HG03066 (cell line): ENCODE results near the gene RABL6.
"Not testable (repeated sequence)": the region's sequence is repeated elsewhere in the genome, so short reads cannot be mapped to it uniquely, and the experiment has no call there.

ENCODE experiments used
- ATAC-seq: cut with Tn5 transposase; IDR thresholded peaks from one replicate; pipeline ENCODE4 v1.9.1; 2021; ENCODE audit warnings: low read depth; ENCODE audit not compliant: unreplicated experiment

The RABL6 gene

DNA sequence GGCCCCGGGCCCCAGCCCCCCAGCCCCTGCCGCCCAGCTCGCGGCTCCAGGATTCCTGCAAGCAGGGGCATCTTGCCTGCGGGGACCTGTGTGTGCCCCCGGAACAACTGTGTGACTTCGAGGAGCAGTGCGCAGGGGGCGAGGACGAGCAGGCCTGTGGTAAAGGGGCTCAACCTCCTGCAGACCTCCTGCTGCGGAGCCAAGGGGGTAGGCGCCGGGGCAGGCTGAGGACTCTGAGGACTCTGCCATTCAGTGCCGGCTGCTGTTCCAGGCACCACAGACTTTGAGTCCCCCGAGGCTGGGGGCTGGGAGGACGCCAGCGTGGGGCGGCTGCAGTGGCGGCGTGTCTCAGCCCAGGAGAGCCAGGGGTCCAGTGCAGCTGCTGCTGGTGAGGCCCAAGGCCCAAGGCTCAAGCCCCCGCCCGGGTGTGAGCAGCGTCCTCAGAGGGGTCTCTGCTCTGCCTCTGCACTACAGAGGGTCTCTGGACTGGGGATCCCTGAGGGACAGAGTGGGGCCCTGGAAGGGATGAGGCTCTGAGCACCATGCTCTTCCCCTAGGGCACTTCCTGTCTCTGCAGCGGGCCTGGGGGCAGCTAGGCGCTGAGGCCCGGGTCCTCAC is 47.8 kb downstream of the RABL6 start:
- no peak for ATAC-seq

DNA sequence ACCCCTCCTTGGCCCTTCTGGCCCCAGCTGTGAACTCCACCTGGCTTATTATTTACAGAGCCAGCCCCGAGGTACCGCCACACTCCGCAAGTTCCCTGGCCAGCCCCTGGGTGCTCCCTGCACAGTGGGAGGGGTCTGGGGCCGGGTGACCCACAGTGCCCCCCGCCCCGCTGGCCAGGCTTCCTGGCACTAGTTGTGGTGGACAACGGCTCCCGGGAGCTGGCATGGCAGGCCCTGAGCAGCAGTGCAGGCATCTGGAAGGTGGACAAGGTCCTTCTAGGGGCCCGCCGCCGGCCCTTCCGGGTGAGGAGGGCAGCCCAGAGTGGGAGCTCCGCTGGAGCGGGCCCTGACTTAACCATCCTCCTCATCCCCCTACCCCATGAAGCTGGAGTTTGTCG is 48.3 kb downstream of the RABL6 start:
- no peak for ATAC-seq

DNA sequence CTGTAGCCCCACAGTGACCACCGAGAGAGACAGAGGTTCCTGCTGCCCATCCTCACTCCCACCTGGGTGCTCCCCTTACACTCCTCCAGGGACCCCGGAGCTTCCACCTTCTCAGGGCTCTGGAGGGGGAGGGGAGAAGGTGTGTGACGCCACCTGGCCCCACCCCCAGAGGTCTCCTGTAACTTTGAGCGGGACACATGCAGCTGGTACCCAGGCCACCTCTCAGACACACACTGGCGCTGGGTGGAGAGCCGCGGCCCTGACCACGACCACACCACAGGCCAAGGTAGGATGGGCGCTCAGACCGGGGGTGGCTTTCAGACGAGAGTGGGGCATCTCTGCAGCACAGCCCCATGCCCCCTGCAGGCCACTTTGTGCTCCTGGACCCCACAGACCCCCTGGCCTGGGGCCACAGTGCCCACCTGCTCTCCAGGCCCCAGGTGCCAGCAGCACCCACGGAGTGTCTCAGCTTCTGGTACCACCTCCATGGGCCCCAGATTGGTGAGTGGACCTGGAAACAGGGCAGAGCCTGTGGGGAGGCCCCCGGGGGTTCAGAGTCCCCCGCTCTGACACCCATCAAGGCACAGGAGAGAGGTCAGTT is 48.9 kb downstream of the RABL6 start:
- ATAC-seq: no peak

DNA sequence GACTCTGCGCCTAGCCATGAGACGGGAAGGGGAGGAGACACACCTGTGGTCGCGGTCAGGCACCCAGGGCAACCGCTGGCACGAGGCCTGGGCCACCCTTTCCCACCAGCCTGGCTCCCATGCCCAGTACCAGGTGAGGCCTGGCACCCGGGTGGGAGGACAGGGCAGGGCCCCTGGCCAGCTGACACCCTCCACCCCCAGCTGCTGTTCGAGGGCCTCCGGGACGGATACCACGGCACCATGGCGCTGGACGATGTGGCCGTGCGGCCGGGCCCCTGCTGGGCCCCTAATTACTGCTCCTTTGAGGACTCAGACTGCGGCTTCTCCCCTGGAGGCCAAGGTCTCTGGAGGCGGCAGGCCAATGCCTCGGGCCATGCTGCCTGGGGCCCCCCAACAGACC is 49.4 kb downstream of the RABL6 start:
- no peak for ATAC-seq

DNA sequence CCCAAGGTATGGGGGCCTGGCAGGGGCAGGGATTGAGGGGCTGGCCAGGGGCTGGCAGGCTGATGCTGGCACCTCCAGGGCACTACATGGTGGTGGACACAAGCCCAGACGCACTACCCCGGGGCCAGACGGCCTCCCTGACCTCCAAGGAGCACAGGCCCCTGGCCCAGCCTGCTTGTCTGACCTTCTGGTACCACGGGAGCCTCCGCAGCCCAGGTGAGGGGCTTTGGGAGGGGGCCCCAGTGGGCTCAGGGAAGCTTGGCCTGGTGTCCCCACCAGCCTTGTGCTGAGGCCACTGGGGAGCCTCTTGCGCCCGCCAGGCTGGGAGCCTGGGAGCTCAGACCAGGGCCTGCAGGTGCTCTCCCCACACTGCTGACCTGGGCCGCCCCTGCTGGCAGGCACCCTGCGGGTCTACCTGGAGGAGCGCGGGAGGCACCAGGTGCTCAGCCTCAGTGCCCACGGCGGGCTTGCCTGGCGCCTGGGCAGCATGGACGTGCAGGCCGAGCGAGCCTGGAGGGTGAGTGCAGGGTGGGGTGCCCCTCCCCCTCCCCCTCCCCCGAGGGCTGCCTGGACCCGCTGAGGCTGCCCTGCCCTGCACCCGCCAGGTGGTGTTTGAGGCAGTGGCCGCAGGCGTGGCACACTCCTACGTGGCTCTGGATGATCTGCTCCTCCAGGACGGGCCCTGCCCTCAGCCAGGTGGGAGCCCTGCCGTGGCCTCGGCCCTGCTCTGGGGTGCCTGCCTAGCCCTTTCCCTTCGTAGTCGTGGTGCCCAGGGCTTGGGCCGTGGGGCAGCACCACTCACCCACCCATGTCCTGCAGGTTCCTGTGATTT is 50.0 kb downstream of the RABL6 start:
- ATAC-seq: no peak

DNA sequence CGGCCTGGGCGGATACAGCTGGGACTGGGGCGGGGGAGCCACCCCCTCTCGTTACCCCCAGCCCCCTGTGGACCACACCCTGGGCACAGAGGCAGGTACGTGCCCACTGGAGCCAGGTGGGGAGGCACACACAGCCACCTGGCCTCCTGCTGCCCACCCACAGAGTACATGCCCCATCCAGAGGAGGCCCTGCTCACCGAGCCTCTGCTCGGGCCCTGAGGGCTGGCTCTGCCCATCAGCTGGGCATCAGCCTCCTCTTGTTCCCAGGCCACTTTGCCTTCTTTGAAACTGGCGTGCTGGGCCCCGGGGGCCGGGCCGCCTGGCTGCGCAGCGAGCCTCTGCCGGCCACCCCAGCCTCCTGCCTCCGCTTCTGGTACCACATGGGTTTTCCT is 50.7 kb downstream of the RABL6 start:
- ATAC-seq: no peak

DNA sequence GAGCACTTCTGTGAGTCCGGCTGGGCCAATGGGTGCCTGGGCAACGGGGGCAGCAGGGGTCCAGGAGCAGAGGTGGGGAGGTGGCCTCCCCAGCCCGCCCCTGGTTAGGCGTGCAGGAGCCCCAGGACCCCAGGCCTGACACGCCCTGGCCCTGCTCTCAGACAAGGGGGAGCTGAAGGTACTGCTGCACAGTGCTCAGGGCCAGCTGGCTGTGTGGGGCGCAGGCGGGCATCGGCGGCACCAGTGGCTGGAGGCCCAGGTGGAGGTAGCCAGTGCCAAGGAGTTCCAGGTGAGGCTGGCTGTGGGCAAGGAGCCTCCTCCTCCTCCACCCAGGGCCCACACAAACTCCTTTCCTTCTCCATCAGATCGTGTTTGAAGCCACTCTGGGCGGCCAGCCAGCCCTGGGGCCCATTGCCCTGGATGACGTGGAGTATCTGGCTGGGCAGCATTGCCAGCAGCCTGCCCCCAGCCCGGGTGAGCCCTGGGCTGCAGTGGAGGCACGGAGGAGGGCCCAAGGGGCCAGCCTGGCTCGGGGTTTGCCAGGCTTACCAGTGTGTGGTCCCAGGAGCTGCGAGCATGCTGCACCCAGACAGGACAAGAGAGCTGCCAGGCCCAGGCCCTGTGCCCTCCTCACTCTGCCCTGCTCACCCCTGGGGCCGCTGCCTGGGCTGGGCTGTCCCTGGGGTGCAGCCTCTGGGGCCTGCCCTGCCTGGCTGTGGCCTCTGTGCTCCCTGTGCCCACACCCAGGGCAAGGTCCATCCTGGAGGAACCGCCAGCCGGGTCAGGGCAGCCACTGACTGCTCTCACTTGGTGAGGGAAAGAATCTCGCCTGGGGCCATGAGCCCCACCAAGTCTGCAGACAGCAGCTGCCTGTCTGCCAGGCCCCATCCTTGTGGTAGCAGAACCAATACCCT is 51.4 kb downstream of the RABL6 start:
- no peak for ATAC-seq

DNA sequence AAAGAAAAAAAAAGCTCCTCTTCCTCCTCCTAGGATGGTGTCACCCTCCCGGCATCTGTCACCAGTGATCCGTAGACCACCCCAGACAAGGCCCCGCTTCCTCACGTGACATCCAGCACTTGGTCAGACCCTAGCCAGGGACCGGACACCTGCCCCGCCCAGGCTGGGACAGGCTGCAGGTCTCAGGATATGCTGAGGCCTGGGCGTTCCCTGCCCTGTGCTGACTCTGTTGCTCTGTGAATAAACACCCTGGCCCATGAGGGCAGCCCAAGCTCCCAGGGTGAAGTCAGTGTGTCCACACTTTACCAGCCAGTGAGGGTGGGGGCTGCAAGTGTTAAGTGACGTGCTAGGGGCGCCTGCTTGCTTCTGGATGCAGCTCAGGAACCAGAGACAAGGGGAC is 52.8 kb downstream of the RABL6 start:
- ATAC-seq: no peak

DNA sequence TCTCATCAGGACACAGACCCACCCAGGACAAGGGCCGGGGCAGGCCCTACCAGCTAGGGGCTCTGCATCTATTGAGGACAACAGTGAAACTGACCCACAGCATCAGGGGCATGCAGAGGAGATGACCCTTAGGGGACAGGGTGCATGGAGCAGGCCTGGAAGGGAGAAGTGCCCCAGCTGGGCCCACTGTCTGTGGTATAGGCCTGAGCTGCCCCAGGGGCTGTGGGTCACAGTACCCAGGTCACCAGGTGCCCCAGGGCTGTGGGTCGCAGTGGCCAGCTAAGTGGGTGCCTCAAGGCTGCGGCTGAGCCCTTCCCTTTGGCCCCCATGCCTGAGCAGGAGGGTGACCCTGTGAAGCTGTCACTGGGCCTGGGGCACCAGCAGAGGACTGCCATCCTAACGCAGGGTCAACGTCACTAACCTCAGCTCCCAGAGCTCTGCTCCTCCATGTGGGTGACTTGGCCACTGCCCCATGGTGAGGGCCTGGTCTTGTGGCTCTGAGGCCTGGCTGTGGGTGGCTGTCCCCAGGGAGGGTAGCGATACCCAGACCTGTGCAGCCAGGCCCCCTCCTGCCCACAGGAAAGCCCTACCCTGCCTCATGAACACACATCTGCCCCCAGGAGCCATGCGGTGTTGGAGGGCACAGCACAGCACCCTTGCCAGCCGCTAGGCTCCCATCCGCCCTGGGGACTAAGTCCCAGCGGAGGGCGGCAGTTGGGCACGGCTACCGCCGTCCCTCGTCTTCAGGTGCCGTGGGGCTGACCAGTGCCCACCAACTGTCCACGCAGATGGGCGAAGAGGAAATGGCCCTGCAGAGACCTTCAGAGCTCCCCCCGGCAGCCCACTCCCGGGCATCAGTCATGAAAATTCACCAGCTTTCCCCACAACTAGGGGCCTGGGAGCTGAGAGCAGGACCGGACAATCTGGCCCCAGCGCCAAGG is 53.5 kb downstream of the RABL6 start:
- no peak for ATAC-seq

DNA sequence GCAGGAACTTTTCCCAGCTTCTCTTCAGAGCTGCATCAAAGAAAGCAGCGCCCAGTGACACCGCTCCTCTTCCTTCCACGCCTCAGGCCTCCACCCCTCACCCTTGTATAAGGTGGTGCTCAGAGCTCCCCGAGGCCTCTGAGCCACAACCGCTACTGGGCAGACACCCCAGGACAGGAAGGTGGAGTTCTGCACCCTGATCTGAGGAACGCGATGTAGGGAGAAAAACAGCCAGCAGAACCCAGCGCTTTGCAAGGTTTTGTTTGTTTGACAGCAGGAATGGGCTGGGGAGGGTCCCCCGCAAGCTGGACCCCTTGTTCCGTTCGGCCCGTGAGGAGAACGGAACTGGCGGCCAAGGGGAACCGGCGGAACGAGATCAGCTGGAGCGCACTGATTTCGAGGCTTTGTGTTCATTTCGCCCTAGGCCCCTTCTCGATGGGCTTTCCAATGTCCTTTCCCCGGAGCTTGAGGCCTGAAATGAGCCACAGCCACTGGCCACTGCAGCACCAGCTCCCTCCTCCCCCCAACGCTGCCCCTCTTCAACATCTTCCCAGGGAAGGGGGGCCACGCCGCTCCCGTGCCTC is 54.2 kb downstream of the RABL6 start:
- ATAC-seq: no peak

DNA sequence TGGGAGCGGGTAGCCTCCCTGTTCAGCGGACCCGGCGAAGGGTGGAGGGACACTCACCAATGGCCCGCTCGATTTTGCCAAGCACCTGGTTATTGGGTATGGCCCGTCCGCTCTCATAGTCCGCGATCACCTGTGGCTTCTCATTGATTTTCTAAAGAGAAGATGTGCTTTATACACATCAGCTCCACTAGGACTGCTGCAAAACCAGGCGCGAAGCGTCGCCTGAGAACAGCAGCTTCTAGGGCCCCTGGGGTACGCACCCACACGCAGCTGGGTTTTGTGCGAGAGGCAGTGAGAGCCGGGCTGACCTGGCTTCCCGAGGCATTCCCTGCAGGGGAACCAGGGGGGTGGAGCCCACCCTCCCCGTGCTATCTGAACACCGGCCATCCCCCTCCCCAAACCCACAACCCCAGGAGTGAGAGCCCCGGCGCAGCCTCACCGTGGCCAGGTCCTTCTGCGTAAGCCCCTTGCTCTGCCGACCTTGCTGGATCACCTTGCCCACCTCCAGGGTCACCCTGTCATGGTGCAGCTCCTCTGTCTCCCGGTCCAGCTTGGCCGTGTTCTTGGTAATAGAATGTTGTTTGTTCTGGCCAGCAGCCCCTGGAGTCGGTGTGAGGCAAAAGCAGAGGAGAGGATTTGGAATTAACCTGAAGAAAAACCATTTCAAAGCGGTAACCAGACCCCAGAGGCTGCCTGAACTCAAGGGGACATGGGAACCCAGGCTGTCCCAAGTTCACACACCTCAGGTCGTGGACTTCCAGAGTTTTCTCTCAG is 55.3 kb downstream of the RABL6 start:
- no peak for ATAC-seq

DNA sequence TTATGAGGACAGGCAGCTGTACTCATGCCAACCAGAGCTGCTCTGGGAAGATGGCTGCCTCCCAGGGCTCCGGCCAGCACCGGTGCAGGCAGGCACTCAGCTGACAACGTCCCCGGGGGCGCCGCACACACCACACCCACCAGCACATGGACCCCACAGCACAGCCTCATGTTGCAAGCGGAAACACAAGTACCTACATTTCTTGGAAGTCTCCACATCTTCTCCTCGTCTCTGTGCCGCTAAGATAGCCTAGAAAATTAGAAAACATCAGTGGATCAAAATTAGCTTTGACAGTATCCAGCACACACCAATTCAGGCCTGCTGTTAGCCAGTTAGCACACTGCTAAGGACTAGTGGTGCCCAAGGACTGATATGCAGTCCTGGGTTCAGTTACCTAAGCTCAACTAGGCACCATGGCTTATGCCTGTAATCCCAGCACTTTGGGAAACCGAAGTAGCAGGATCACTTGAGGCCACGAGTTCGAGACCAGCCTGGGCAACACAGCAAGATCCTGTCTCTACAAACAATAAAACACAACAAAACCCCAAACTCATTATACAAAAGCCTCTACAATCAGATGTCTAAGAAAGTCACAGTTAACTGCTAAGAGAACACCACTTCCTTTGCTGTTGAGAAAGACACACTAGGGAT is 56.0 kb downstream of the RABL6 start:
- ATAC-seq: no peak

DNA sequence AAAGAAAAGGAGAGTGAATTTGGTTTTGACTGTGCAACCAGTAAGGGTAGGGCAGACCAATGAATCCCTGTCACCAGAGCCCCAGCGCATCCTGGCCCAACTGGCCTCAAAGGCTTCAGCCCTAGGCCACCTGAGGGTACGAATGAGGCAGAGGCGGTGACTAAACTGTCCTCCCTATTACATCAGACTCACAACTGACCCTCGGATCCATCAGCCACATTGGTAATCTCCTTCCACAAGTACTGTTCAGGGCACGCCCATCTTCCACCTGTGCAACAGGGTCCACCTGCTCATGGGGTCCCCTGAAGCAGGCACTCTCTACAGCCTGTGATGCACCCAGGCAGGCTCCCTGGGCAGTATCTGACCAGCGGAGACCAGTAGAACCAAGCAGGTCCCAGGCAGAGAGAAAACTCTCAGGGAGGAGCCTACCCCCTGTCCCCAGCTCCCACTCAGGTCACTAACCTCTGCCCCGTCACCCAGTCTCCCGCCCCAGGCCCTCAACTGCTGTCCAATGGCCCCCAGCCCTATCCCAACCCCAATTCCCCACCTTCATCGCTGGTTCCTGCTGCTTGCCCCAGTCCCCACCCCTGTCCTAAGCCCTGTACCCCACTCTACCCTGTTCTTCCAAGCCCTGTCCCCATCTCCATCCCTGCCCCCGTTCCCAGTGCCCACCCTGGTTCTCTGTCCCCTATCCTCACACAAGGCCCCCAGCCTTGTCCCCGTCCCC is 57.5 kb downstream of the RABL6 start:
- no peak for ATAC-seq

DNA sequence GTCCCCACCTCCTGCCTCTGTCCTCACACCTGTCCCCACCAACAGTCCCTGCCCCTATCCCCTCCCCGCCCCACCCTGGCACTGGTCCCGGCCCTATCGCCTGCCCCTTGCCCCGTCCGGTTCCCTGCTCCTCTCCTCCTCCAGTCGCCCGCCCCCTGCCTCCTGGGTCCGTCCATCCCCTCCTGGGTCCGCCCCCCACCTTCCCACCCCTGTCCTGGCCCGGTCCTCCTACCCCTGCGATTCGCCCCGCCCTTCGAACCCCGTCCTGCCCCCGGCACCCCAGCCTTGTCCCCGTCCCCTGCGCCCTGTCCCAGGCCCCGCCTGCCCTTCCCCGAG is 58.0 kb downstream of the RABL6 start:
- ATAC-seq: no peak

DNA sequence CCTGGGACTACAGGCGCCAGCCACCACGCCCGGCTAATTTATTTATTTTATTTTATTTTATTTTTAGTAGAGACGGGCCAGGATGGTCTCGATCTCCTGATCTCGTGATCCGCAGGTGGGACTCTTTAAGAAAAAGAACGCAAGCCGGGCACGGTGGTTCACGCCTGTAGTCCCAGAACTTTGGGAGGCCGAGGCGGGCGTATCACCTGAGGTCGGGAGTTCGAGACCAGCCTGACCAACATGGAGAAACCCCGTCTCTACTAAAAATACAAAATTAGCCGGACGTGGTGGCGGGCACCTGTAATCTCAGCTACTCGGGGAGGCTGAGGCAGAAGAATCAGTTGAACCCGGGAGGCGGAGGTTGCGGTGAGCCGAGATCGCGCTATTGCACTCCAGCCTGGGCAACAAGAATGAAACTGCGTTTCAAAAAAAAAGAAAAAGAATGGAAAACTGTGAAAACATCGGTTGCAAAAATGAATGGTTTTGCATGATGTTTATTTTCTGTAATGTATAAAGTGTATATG is 59.2 kb downstream of the RABL6 start:
- ATAC-seq: not testable (repeated sequence)

DNA sequence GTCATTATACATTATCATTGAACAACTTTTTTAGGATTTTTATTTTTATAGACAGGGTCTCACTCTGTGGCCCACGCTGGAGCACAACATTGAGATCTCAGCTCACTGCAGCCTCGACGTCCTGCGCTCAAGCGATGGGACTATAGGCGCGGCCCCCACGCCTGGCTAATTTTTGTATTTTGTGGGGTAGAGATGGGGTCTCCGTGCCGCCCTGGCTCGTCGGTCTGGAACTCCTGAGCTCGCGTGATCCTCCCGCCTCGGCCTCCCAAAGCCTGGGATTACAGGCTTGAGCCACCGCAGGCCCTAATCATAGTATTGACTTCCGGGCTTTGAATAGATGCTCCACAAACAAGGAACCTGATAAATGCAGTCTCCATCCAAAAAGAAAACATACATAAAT is 59.7 kb downstream of the RABL6 start:
- ATAC-seq: no peak

DNA sequence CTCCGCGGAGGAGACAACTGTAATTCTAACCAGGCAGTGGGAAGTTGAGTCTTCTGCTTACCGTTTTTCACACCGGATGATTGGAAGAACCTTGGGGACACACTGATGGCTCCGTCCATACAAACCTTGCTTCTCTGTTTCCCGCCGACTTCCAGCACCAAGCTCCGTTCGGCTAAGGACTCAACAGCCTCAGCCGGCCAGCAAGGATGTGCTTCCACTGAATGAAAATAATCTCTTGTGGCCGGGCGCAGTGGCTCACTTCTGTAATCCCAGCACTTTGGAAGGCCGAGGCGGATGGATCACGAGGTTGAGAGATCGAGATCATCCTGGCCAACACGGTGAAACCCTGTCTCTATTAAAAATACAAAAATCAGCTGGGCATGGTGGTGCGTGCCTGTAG is 60.2 kb downstream of the RABL6 start:
- ATAC-seq: no peak
